Stimulated activated CD4-positive, alpha-beta T cell treated with anti-CD3 and anti-CD28 coated beads, Interleukin-1b, Interleukin-23, amount 100 ng/mL, for 4 hours (primary cell): ENCODE data around the gene ERICH6B.
"Not testable (repeated sequence)": the region's sequence is repeated elsewhere in the genome, so short reads cannot be mapped to it uniquely, and the experiment has no call there.

ENCODE experiments used
- DNase-seq, 2 donors: peaks; one replicate each; pipeline ENCODE4 v3.0.0-alpha.2; 2020; ENCODE audit warnings: low read depth in 2 of 2

Gene ERICH6B

DNA sequence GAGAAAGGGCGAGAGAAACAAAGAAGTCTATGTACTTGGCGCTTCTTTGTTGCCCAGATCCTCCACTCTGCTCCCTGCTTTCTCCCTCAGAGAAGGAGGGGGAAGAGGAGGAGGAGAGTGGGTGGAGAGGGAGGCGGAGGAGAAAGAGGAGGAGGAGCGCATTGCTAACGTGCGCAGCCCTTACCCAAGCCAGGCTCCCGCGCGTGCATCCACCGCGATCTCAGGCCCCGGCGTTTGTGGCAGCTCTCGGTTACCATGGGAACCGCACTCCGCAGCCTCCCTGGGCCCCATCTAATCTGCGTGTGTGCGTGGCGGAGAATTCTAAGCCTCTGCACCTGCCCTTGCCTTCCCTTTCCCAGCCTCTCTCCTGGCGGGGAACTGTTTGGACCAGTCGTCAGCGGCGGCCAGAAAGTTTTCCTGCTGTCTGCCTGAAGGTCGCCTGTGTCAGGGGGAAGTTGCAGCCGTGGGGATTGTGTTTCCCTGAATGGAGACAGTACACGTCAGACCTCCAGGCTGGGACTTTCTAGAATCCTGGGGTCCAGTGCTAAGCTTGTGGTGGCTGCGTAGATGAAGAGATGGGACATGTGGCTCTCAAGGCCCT is at the start of gene ERICH6B:
Gene ERICH6B, minus strand, starts transcription at position 239 of the 601 bp plus-strand sequence. CDS start 18,734 bp downstream, outside the sequence.
- DNase-seq, result no peak

DNA sequence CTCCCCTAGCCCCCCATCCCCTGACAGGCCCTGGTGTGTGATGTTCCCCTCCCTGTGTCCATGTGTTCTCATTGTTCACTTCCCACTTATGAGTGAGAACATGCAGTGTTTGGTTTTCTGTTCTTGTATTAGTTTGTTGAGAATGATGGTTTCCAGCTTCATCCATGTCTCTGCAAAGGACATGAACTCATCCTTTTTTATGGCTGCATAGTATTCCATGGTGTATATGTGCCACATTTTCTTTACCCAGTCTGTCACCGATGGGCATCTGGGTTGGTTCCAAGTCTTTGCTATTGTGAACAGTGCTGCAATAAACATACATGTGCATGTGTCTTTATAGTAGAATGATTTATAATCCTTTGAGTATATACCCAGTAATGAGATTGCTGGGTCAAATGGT is 47.4 kb upstream of the ERICH6B start:
- DNase-seq, result not testable (repeated sequence)

DNA sequence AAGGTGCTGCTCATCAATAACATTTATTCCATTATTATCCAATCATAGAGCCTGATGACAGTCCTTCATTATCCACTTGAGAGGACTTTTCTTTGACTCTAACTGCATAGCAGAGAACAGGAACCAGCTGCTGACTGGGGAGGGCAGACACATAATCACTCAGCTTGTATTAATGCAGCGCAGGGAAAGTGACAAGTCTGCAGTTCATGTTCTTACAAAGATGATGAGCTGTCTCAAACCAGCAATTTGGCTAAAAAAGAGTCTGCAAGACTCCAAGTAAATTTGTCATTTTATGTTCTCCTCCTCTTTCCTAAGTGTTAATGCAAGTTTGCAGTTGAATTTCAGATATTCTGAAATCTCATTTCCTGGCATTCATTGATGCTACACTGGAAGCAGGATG is 46.6 kb upstream of the ERICH6B start:
- no peak for DNase-seq

DNA sequence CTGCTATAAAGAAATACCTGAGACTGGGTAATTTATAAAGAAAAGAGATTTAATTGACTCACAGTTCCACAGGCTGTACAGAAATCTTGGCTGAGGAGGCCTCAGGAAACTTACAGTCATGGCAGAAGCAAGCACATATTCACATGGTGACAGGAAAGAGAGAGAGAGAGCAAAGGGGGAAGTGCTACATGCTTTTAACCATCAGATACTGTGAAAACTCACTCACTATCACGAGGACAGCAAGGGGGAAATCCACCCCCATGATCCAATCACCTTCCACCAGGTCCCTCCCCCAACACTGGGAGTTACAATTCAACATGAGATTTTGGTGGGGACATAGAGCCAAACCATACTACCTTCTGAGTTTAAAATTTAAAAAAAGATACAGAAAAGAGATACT is 44.9 kb upstream of the ERICH6B start:
- not testable (repeated sequence) for DNase-seq

DNA sequence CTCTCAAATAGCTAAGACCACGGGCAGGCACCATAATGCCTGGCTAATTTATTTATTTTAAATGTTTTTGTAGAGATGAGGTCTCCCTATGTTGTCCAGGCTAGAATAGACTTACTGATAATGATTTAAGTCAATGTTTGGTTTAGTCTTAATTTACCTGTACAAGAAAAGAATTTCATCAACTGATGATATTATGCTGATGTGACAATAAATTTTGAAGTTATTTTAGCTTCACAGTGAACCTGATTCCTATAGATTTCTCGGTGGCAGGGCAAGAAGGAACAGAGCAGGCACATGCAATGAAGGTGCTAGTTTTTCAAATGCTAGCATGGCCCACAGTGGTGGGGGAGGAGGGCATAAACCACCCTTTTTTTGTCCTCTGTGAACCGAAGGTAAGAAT is 44.0 kb upstream of the ERICH6B start:
- no peak for DNase-seq

DNA sequence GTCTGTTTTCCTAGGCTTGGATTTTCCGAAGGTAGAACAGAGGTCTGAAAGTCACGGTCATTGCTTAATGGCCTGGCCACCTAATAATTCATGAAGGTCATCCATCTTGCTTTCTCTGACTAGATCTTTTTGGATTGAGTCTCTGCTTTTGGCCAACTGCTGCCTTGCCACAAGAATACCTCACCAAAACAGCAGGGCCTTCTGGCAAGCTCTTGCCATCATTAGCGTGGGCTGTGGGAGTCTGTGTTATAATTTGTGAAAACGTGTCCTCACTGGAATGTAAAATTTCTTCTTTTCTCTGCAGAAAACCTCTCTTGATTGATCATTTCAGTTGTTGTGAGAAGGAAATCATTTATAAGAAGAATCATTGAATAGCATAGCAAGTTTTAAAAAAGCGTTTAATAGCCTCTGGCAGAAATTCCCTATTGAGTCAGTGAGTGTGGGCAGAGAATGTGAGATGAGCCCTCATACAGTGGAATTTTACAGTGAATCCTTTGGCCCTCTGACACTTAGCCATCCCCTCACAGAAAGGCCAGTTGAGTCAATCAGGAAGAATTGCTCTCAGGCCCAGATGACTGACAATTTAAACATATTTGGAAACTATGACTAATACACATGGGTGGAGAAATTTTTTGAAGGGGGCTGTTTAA is 43.2 kb upstream of the ERICH6B start:
- no peak for DNase-seq

DNA sequence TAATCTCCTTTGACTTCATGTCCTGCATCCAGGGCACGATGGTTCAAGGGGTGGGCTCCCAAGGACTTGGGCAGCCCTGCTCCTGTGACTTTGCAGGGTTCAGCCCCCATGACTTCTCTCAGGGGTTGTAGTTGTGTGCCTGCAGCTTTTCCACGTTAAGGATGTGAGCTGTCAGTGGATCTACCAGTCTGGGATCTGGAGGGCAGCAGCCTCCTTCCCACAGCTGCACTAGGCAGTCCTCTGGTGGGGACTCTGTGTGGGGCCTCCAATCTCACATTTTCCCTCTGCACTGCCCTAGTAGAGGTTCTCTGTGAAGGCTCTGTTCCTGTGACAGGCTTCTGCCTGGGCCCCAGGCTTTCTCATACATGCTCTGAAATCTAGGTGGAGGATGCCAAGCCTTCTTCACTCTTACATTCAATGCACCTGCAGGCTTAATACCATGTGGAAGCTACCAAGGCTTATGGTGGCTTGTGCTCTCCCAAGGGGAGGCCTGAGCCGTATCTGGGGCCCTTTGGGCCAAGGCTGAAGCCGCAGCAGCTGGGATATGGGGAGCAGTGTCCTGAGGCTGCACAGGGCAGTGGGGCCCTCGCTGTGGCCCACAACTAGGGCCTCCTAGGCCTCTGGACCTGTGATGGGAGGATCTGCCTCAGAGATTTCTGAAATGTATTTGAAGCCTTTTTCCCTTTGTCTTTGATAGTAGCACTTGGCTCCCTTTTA is 39.3 kb upstream of the ERICH6B start:
- no peak for DNase-seq

DNA sequence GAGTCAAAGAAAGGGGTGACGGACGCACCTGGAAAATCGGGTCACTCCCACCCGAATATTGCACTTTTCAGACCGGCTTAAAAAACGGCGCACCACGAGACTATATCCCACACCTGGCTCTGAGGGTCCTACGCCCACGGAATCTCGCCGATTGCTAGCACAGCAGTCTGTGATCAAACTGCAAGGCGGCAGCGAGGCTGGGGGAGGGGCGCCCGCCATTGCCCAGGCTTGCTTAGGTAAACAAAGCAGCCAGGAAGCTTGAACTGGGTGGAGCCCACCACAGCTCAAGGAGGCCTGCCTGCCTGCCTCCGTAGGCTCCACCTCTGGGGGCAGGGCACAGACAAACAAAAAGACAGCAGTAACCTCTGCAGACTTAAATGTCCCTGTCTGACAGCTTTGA is 29.7 kb upstream of the ERICH6B start:
- DNase-seq, result not testable (repeated sequence)

DNA sequence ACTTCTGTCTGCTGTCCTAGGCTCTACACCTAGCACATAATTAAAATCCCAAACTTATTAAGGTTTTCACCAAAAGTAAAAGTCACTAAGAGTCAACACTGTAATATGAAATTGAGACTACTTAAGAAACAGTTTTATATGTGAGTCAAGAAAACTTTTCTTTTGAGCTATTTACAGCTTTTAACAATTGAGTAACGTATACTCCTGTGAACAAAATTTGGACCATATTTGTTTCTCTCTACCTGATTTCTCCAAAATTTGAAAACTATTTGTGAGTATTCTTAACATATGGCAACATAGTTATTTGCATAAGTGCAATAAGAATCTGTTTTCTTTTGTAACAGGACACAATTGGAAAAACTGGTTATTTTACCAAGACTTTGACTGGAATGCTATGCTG is 26.6 kb upstream of the ERICH6B start:
- not testable (repeated sequence) for DNase-seq

DNA sequence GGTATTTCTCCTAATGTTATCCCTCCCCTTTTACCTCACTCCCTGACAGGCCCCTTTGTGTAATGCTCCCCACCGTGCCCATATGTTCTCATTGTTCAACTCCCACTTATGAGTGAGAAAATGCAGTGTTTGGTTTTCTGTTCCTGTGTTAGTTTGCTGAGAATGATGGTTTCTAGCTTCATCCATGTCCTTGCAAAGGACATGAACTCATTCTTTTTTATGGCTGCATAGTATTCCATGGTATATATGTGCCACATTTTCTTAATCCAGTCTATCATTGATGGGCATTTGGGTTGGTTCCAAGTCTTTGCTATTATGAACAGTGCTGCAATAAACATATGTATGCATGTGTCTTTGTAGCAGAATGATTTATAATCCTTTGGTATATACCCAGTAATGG is 19.8 kb upstream of the ERICH6B start:
- DNase-seq, result not testable (repeated sequence)

DNA sequence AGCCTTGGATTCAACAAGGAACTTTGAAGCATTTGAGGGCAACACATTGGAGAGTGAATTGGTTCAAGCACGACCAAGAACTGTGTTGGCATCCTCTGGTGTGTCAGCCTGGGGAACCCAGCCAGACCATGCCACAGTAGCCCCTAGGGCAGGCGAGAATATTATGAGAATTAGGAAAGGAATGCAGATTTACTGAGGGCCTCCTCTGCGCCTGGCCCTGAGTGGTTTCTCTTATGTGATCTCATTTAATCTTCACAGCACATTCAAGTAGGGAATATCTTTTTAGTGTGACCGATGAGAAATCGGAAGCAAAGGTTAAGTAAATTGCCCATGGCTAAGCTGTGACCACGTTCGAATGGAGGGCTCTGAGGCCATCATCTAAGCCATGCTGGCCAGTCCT is 15.3 kb upstream of the ERICH6B start:
- no peak for DNase-seq

DNA sequence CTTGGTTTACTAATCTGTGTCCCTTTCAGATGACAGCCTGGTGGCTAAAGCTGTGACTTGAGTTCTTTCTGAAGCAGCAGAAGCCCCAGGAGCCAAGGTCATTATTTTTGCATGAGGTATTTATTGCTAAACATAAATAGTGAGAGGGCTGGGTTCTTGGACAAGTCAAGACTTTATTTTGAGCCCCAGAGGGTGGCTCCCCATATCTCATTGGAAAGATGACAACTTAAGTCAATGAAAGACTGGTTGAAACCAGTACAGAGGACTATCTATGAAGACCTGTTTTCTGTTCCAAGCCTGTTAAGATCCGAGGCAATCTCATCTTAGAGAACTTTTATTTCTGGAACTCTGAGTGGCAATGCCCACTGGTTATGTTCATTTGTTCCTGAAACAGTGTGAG is 14.4 kb upstream of the ERICH6B start:
- DNase-seq, result no peak

DNA sequence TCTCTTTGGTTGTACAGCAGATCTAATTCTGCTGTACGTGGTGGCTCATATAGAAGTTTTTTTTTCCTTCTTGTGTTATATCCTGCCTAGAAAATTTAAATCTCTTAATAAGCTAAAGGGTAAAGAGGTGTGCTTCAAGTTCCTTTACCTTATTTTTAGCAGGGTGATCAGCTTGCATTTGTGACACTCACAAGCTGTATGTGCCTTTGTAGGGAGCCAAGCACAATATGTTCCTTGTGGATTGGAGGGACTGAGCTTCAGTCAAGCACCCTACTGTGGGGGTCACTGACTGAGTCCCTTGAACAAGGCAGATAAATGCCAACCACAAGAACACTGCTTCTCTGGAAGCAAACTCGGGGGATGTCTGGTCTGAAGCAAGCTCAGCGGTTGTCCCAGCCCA is 12.6 kb upstream of the ERICH6B start:
- no peak for DNase-seq

DNA sequence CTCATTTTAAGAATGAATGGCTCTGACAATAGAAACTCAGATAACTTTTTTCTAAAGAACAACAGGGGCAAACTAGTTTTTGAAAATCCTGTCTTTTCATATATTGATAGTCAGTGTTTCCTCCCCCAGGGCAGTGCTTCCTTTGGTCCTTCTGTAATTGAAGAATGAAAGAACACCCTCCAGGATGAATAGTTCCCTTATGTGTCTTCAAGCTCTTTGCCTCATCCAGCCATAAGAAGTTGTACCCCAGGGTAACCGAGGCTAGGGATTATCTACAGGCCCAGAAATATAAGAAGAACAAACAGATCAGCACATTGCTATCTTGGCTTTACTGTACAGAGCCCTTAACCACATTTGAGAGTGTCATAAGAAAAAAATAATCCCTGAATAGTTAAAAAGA is 12.1 kb upstream of the ERICH6B start:
- DNase-seq, result no peak

DNA sequence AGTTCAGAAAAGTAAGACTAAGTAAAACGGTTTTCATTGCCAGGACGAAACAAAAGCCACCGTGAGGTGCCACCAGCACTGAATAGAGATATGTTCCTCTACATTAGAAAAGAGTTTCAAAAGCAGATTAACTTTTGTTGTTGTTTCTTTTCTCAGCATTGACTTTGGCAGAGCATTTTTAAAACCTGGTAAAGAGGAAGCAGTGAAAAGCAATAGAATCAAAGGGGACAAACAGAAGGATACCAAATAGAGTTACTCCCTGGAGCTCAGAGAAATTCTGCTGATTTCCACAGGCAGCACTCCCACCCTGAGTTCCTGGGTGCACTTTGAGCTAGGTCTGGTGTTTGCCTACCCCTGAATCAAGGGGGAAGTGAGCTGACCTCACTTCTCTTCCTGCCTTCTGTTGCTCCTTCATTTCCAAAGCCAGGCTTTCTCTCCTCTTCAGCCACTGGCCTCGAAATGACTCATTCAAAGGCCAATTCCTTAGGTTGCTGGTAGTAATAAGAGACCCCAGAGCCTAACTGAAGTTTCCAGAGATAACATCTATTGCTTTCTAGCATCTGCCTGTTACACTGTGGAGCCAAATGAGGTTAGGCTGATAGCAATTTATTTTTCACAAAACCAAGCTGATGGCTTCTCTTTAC is 11.3 kb upstream of the ERICH6B start:
- no peak for DNase-seq

DNA sequence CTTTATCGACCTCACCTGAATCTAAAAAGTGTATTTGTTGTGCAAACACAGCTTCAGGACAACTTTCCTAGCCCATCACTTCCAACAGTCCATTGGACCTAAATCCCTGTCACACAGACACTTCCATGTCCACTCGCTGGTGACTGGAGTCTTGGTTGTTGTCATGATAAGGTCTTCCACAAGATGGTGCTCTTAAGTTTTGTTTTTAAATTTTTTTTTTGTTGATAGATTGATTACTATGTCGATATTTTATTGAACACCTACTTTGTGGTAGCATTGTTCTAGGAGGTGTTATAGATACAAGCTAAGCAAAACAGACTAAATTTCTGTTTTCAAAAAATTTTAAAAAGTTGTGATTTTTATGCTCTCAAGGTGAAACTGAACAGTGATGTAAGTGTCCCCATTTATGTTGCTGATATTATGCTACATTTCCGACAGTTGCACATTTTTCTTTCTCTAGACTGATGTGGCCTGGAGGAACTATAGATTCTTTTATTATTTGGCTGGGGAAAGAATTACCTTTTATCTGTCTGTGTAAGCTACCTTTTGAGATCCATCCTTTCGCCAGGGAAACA is 8.1 kb upstream of the ERICH6B start:
- DNase-seq, result no peak

DNA sequence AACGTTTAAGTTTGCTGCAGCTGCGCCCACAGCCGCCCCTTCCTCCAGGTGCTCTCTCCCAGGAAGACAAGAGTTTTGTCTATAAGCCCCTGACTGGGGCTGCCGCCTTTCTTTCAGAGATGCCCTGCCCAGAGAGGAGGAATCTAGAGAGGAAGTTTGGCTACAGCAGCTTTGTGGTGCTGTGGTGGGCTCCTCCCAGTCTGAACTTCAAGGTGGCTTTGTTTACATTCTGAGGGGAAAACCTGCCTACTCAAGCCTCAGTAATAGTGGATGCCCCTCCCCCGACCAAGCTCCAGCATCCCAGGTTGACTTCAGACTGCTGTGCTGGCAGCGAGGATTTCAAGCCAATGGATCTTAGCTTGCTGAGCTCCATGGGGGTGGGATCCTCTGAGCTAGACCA is 6.4 kb upstream of the ERICH6B start:
- no peak for DNase-seq

DNA sequence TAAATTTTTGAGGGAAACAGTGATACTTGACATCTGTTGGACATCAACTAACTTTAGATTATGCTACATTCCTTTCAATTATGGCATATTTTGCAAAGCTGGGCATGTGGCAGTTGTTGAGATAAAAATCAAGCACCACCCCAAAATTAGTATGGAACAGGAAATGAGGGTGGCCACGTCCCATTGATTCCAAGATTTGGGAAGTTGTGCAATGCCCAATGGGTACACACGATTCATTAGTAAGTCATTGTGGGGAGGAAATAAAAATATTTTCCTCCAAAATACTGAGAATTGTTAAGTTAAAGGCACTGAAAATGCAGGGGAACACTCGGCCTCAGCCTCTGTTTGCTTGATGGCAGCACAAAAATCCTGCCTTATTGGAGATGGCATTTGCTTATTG is 7.6 kb downstream of the ERICH6B start:
- DNase-seq, result no peak

DNA sequence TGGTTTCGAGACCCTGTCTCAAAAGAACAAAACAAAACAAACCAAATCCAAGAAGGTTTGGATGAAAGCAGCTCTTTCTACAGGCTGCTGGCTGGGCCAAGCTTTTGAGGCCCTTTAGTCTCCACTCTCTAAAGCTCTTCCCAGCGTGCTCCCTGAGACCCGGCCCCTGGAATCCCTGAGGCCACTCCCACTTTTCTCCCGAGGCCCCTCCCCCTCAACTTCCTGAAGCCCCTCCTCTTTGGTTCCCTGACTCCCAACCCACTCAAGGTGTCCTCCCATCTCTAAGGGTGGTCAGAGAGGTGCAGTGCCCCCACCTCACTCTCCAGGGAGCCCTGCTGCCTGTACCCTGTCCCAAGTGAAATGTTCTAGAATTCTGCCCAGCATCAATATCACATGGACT is 10.6 kb downstream of the ERICH6B start:
- no peak for DNase-seq

DNA sequence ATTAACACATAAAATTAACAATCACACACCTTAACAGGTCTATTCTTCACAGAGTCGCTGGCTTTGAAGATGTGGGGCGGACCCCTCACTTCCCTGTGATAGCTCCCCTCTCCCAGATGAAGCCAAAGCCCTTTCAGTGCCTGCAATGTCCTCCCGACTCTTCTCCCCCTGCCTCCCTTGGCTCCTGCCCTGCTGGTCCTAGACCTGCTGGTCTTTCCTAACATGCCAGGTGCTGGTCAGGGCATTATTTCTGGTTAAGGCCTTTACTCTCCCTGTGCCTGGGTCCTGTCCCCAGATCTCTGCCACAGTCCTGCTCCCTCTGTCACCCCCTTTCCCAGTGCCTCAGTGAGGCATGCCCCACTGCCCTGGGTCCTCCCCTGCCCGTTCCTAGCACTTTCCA is 12.2 kb downstream of the ERICH6B start:
- no peak for DNase-seq

DNA sequence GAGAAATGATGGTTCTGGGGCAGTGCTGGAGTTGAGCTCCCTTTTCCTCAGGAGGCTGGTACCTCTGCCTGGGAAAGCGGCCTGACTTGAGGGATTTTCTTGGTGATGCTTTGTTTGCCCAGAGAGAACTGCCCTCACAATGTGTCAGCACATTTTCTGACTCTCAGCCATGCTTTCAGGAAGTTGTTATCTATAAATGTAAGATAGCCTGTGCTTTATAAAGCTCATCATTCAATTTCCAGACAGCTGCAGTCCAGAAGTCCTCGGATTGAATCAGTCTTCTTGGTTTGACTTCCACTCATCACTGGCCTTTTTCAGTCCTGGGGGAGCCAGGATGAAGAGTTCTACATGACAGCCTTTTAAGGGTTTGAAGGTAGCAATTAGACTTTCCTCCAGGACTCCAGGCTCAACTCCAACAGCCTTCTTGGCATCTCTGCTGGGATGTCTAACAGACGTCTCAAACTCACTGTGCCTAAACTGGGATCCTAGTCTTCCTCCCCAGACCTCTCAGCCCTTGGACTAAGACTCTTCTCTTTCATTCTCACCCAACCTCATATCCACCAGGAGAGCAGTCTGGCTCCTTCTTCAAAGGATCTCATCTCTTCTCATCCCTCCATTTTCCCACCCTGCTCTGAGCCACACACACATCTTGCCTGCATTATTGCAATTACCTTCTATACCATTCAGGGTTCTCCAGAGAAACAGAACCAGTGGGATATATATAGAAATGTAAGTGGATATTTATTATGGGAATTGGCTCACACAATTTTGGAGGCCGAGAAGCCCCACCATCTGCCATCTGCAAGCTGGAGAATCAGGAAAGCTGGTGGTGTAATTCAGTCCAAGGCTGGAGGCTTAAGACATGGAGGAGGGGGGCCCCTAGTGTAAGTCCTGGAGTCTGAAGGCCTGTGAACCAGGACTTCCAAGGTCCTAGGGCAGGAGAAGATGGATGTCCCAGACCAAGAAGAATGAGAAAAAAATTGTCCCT is 13.1 kb downstream of the ERICH6B start:
- no peak for DNase-seq
